Measurements from ENCODE around the gene TMA7. TPM values are rescaled to one million over a fixed set of nuclear protein-coding genes. Genes with fewer than 3 reads are reported as not detected.

The TMA7 gene
- total RNA-seq, 2 donors from 2014 or later = 194 to 286 TPM

DNA sequence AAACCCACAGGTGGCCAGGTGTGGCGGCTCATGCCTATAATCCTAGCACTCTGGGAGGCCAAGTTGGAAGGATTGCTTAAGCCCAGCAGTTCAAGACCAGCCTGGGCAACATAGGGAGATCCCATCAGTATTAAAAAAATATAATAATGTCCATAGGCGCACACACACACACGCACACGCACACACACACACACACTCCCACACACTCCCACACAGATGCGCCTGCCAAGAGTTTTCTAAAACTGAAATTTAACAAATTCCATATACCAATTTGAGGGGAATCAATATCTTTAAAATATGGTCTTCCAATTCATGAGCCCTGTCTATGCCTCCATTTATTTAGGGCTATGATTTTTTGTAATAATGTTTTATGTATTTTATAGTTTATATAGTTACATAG, 46.9 kb downstream of the TMA7 start:
- DNase-seq (ENCODE audit: low spot score) = no peak
- no peaks in the 10 kb centered on the region for H3K9me3 ChIP-seq
- no peak overlapping the region for H3K4me3 ChIP-seq

DNA sequence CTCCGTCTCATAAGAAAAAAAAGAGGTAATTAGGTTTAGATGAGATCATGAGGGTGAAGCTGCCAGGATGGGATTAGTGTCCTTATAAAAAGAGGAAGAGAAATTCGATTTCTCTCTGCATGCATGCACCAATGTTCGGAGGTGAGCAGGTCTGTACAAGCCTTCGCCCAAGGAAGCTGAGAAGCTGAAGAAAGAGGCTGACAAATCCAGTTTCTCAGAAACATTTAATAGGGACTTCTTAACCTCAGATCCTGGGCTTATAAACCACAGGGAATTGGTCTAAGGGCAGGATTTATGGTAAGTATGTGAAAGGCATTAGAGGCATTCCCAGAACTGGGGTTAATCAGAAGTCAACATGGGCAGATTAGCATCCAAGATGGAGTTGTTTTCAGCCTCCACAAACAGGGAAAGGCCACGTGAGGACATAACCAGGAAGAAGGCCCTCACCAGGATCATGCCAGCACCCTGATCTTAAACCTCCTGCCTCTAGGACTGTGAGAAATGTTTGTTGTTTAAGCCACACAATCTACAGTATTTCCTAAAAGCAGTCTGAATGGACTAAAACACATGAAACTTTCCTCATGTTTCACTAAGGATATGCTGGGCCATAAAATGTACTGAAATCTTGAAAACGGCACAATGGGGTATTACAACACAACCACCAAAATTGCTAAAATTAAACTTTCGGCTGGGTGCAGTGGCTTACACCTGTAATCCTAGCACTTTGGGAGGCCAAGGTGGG, 52.6 kb downstream of the TMA7 start:
- no peak for DNase-seq (ENCODE audit: low spot score)
- H3K27me3 ChIP-seq = no peaks in the 10 kb centered on the region
- H3K36me3 ChIP-seq = peaks cover 12% of the 10 kb centered on the region
- no peaks in the 10 kb centered on the region for H3K4me1 ChIP-seq
- H3K9me3 ChIP-seq = no peaks in the 10 kb centered on the region
- TF ChIP-seq, protein P1, sequence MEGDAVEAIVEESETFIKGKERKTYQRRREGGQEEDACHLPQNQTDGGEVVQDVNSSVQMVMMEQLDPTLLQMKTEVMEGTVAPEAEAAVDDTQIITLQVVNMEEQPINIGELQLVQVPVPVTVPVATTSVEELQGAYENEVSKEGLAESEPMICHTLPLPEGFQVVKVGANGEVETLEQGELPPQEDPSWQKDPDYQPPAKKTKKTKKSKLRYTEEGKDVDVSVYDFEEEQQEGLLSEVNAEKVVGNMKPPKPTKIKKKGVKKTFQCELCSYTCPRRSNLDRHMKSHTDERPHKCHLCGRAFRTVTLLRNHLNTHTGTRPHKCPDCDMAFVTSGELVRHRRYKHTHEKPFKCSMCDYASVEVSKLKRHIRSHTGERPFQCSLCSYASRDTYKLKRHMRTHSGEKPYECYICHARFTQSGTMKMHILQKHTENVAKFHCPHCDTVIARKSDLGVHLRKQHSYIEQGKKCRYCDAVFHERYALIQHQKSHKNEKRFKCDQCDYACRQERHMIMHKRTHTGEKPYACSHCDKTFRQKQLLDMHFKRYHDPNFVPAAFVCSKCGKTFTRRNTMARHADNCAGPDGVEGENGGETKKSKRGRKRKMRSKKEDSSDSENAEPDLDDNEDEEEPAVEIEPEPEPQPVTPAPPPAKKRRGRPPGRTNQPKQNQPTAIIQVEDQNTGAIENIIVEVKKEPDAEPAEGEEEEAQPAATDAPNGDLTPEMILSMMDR (IDR thresholded peaks at IDR 0.05) = no peak
- H3K27ac ChIP-seq = no peak overlapping the region
- no peak overlapping the region for H3K4me3 ChIP-seq

More for the DNA sequence above, 46.9 kb downstream of the TMA7 start:
- H3K4me1 ChIP-seq = no peaks in the 10 kb centered on the region
- H3K27me3 ChIP-seq = no peaks in the 10 kb centered on the region
- no peaks in the 10 kb centered on the region for H3K36me3 ChIP-seq
- TF ChIP-seq, protein P1 (IDR thresholded peaks at IDR 0.05) = no peak
- no peak overlapping the region for H3K27ac ChIP-seq

DNA sequence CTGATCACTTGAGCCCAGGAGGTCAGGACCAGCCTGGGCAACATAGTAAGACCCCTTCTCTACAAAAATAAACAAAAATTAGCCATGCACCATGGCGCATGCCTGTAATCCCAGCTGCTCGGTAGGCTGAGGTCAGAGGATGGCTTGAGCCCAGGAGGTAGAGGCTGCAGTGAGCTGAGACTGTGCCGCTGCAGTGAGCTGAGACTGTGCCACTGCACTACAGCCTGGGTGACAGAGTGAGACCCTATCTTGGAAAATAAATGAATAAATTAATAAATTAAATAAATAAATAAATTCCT, 53.1 kb downstream of the TMA7 start:
- Histone ChIP-seq H3K4me3 (no peak overlapping the region), H3K36me3 (peaks cover 12% of the 10 kb centered on the region), H3K4me1 (no peaks in the 10 kb centered on the region), H3K27ac (no peak overlapping the region), H3K9me3 (no peaks in the 10 kb centered on the region), H3K27me3 (no peaks in the 10 kb centered on the region)
- DNase-seq (ENCODE audit: low spot score) = no peak
- TF ChIP-seq, protein P1 (IDR thresholded peaks at IDR 0.05) = no peak

Other genes with a start within 250 kb of the TMA7 start
- gene CAMP, start 216.8 kb upstream of the TMA7 start, total RNA-seq = 1 to 10 TPM in 1 of 2 donors, not detected in 1; 1.5 TPM
- gene ZNF589, start 199.2 kb upstream of the TMA7 start, total RNA-seq = 1 to 10 TPM; 6.6 to 6.7 TPM
- 10 to 100 TPM; 19.9 to 21.1 TPM for gene NME6, start 138.9 kb upstream of the TMA7 start, total RNA-seq
- gene SPINK8, start 106.6 kb upstream of the TMA7 start, total RNA-seq = not detected
- gene FBXW12, start 68.0 kb upstream of the TMA7 start, total RNA-seq = not detected
- 10 to 100 TPM; 69.4 to 73.0 TPM for gene PLXNB1, start 10.2 kb upstream of the TMA7 start, total RNA-seq
- 1 to 10 TPM; 8.4 to 9.2 TPM for gene CCDC51, start 138 bp upstream of the TMA7 start, total RNA-seq
- gene ATRIP, start 6.5 kb downstream of the TMA7 start, total RNA-seq = 1 to 10 TPM; 2.0 to 3.1 TPM
- gene SHISA5, start 63.9 kb downstream of the TMA7 start, total RNA-seq = 100 to 1,000 TPM in 1 of 2 donors, 10 to 100 TPM in 1; 66.9 to 120 TPM
- gene PFKFB4, start 116.5 kb downstream of the TMA7 start, total RNA-seq = 1 to 10 TPM in 1 of 2 donors, under 1 TPM in 1; 0.59 to 1.2 TPM
- not detected for gene UCN2, start 123.5 kb downstream of the TMA7 start, total RNA-seq
- 1 to 10 TPM; 1.9 to 2.6 TPM for gene COL7A1, start 155.1 kb downstream of the TMA7 start, total RNA-seq
- 100 to 1,000 TPM; 847 to 948 TPM for gene UQCRC1, start 169.4 kb downstream of the TMA7 start, total RNA-seq
- not detected for gene TMEM89, start 181.5 kb downstream of the TMA7 start, total RNA-seq
- 10 to 100 TPM in 1 of 2 donors, 1 to 10 TPM in 1; 9.6 to 10.1 TPM for gene SLC26A6, start 195.2 kb downstream of the TMA7 start, total RNA-seq
- under 1 TPM; 0.11 to 0.59 TPM for gene CELSR3, start 222.6 kb downstream of the TMA7 start, total RNA-seq
- gene NCKIPSD, start 245.7 kb downstream of the TMA7 start, total RNA-seq = 10 to 100 TPM; 51.7 to 97.7 TPM